HG03565 (cell line): ENCODE measurements around the gene CS.
"Not testable (repeated sequence)": the region's sequence is repeated elsewhere in the genome, so short reads cannot be mapped to it uniquely, and the experiment has no call there.

Experiments
- ATAC-seq: cut with Tn5 transposase; IDR thresholded peaks from one replicate; pipeline ENCODE4 v1.9.1; 2021; ENCODE audit warnings: mild to moderate bottlenecking, moderate library complexity; ENCODE audit not compliant: unreplicated experiment

The CS gene

GRCh38 chr12:56299853-56300643 is at the start of gene CS:
Gene CS (minus strand): TSS chr12:56300330. CDS start chr12:56300201, 129 bp downstream.
- ATAC-seq, result peak; percentile 82

GRCh38 chr12:56348776-56349175 is 48.6 kb upstream of the CS start:
- no peak for ATAC-seq

GRCh38 chr12:56347255-56347654 is 47.1 kb upstream of the CS start:
- not testable (repeated sequence) for ATAC-seq

GRCh38 chr12:56346675-56347074 is 46.5 kb upstream of the CS start:
- no peak for ATAC-seq

- not testable (repeated sequence) for ATAC-seq
These were observed 42.2 kb upstream of the CS start for GRCh38 chr12:56342290-56342689.

GRCh38 chr12:56341616-56342015 is 41.5 kb upstream of the CS start:
- no peak for ATAC-seq

- no peak for ATAC-seq
These were observed 39.0 kb upstream of the CS start for GRCh38 chr12:56339158-56339422.

GRCh38 chr12:56338308-56339157 is 38.4 kb upstream of the CS start, which contains the start of gene IL23A:
Gene IL23A (plus strand): TSS chr12:56338884. CDS start chr12:56339045, 161 bp downstream.
- no peak for ATAC-seq

GRCh38 chr12:56337753-56338251 is 37.7 kb upstream of the CS start:
- ATAC-seq, result no peak

GRCh38 chr12:56336361-56337167 is 36.4 kb upstream of the CS start:
- ATAC-seq, result no peak

- ATAC-seq, result not testable (repeated sequence)
These were observed 35.4 kb upstream of the CS start for GRCh38 chr12:56335527-56335926.

GRCh38 chr12:56334490-56334793 is 34.3 kb upstream of the CS start:
- ATAC-seq, result no peak

- peak; percentile 85 for ATAC-seq
These were observed 33.8 kb upstream of the CS start, which contains the start of gene PAN2 for GRCh38 chr12:56333679-56334489. Gene PAN2 (minus strand): TSS chr12:56334000. CDS start chr12:56333094, 906 bp downstream.

- ATAC-seq, result no peak
These were observed 33.1 kb upstream of the CS start for GRCh38 chr12:56333197-56333678.

- no peak for ATAC-seq
These were observed 32.5 kb upstream of the CS start for GRCh38 chr12:56332512-56333196.

- no peak for ATAC-seq
These were observed 30.9 kb upstream of the CS start for GRCh38 chr12:56330936-56331490.

- ATAC-seq, result no peak
These were observed 26.4 kb upstream of the CS start for GRCh38 chr12:56326533-56326932.

- no peak for ATAC-seq
These were observed 26.0 kb upstream of the CS start for GRCh38 chr12:56326126-56326525.

GRCh38 chr12:56324206-56324605 is 24.1 kb upstream of the CS start:
- ATAC-seq, result no peak
